NCI-H2107 treated with DMSO at 0.1 percent for 48 hours (cell line): ENCODE measurements around the gene OGFR.
"Not testable (repeated sequence)": the region's sequence is repeated elsewhere in the genome, so short reads cannot be mapped to it uniquely, and the experiment has no call there.

Experiments used
- DNase-seq: peaks from one replicate; lab custom pipeline; 2025; ENCODE audit not compliant: unreplicated experiment; lab: John Stamatoyannopoulos, UW

OGFR gene

DNA sequence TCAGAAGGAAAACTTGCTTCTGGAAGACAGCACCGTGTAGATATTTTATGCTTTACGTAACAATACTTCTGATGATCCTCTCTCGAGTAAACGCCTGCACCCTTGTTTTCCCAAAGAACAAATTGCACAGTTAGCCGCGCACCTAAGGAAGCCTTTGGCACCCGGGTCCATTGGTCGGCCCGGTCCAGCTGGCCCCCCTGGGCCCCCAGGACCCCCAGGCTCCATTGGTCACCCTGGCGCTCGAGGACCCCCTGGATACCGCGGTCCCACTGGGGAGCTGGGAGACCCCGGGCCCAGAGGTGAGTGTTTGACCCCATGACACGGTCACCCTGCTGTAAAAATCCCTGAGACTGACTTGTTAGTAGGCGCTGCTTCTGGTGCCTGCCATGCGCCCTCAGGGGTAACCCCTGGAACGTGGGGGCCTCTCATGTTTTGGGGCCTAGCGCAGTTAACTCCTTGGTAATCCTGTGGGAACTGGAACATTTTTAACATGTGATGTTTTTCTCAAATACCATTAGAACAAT, 32.4 kb downstream of the OGFR start:
- DNase-seq = no peak

- no peak for DNase-seq
These were observed 33.1 kb downstream of the OGFR start for GRCh38 chr20:62837790-62838127.

DNA sequence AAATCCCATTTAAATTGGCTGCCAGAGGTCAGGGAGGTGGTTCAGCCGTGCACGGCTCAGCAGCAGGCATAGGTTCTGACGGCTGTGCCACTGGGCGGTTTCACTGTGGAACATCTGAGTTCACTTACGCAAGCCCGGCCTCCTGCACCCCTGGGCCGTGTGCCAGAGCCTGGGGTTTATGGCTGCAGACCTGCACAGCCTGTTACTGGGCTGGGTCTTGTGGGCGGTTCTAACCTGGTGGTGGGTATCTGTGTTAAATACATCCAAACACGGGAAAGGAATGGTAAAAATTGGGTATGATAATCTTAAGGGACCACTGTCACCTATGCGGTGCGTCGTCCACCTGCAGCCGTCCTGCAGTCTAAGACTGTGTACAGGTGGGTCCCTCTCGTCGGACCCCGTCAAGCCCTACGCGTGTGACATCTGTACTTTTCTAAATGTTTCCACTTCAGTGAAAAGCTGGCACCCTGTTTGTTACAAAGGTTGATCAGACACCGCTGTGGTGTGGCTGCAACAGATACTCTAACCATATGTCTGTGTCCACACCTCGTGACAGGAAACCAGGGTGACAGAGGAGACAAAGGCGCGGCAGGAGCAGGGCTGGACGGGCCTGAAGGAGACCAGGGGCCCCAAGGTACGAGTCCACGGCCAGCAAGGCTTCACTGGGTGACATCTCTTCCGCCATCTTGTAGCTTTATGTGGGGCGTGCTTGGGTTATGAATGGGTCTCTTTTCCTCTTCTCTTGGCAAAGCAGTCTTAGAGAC, 33.7 kb downstream of the OGFR start:
- peak; percentile 42 for DNase-seq

DNA sequence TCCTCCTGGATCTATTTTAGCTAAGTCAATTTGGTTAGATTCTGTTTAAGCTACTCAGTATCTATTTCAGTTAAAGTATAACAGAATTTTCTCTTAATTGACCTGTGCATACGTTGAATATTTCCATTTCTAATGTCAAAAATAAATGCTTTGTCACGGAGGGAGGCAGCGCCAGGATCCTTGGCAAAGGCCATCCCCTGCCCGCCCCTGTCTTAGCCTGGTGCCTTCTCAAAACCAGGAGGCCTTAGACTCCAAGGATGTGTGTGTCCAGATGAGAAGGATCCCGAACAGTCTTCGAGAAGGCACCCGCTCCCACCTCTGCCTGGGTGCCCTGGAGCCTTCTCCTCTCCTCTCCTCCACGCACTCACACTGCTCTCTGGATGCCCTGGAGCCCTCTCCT, 34.6 kb downstream of the OGFR start:
- no peak for DNase-seq

- no peak for DNase-seq
These were observed 35.2 kb downstream of the OGFR start for GRCh38 chr20:62839816-62840215.

GRCh38 chr20:62840244-62841197, 35.9 kb downstream of the OGFR start:
- no peak for DNase-seq

- DNase-seq = no peak
These were observed 37.1 kb downstream of the OGFR start for GRCh38 chr20:62841705-62842212.

- no peak for DNase-seq
These were observed 39.0 kb downstream of the OGFR start for GRCh38 chr20:62843656-62844055.

DNA sequence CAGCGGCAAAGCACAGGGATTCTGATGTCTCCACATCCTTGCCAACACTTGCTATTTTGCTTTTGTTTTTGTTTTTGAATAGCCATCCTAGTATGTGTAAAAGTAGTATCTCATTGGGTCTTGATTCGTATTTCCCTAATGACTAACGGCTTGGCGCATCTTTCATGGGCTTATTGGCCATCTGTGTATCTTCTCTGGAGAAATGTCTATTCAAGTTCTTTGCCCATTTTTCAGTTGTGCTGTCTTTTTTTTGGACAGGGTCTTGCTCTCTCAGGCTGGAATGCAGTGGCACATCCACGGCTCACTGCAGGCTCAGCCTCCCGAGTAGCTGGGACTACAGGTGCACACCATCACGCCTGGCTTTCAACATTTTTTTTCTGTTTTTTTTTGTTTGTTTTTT, 39.5 kb downstream of the OGFR start:
- DNase-seq = no peak

- DNase-seq = no peak
These were observed 41.0 kb downstream of the OGFR start for GRCh38 chr20:62845416-62846160.

GRCh38 chr20:62846166-62846890, 41.7 kb downstream of the OGFR start:
- no peak for DNase-seq

- DNase-seq = not testable (repeated sequence)
These were observed 44.3 kb downstream of the OGFR start for GRCh38 chr20:62848917-62849316.

- DNase-seq = no peak
These were observed 44.8 kb downstream of the OGFR start for GRCh38 chr20:62849431-62849830.

GRCh38 chr20:62850333-62850974, 45.8 kb downstream of the OGFR start:
- DNase-seq = no peak

GRCh38 chr20:62852196-62852595, 47.6 kb downstream of the OGFR start:
- no peak for DNase-seq

GRCh38 chr20:62852841-62853240, 48.2 kb downstream of the OGFR start:
- no peak for DNase-seq

- DNase-seq = not testable (repeated sequence)
These were observed 48.7 kb downstream of the OGFR start for GRCh38 chr20:62853304-62853703.

DNA sequence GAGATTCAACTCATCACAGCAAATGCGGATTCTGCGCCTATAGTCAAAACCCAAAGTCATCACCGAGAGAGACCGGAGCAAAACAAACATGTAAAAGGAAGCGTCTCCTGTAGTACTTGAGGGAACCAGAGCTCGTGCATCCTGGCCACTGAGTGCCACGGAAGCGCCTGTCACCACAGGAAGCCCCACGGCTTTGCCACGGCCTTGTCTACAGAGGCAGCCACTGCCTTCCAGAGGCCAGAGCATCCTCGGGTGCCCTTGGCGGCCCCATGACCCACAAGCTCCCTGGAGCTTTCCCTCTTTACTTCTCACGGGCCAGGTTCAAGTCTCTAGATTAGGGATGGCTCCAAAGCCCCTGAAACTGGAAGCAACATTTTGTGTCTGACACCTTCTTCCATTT, 49.5 kb downstream of the OGFR start:
- DNase-seq = no peak

DNA sequence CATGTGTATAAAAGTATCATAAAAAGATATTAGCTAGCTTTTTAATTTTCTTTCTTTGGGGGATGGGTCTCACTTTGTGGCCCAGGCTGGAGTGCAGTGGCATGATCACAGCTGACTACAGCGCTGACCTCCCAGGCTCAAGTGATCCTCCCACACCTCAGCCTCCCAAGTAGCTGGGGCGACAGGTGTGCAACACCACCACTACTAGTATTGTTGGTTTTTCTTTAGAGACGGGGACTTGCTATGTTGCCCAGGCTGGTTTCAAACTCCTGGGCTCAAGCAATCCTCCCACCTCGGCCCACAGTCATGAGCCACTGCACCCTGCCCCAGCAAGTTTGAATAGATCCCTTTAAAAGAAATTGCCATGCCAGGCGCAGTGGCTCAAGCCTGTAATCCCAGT, 50.5 kb downstream of the OGFR start:
- no peak for DNase-seq
